ENCODE data around the gene TMEM135.
"Not testable (repeated sequence)": the region's sequence is repeated elsewhere in the genome, so short reads cannot be mapped to it uniquely, and the experiment has no call there.

TMEM135 gene

DNA sequence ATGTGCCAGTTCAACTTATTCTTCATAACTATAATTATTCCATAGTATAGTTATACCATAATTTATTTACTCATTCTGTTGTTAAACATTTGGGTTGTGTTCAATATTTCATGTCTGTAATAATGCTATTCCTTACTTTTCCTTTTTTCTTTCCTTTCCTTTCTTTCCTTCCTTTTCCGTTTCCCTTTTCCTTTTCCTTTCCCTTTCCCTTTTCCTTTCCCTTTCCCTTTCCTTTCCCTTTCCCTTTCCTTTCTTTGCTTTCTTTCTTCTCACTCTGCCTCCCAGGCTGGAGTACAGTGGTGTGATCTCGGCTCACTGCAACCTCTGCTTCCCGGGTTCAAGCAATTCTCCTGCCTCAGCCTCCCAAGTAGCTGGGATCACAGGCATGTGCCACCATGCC, 151.2 kb downstream of the TMEM135 start:
- not testable (repeated sequence) for H3K4me1 Mint-ChIP-seq (ENCODE audit: low read depth); H3K9me3 Mint-ChIP-seq; H3K27ac Mint-ChIP-seq; H3K27me3 Mint-ChIP-seq (ENCODE audit: low read depth); H3K4me3 Mint-ChIP-seq; H3K36me3 Mint-ChIP-seq (ENCODE audit: low read depth); DNase-seq (ENCODE audit: low spot score)

DNA sequence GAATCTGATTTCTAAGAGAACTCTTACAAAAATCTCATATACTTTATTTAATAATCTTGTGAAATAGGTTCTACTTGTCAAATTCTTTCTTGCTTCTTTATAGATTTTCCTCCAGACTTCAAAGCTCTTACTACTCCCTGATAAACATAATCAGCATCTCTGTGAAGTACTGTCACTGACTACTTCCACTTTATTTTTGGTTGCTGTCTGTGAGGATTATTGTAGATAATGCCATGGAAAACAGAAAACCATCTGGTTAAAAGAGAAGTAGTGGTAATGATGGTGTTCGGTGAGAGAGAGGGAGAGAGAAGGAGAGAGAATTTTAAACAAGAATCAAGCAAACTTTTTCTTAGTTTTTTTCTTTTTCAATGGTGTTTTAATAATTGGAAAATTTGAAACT, 152.3 kb downstream of the TMEM135 start:
- Mint-ChIP-seq H3K36me3 (ENCODE audit: low read depth) (no peaks in the 10 kb centered on the region), H3K27ac (no peak overlapping the region), H3K4me3 (no peak overlapping the region), H3K27me3 (ENCODE audit: low read depth) (no peaks in the 10 kb centered on the region), H3K4me1 (ENCODE audit: low read depth) (peaks cover 8% of the 10 kb centered on the region), H3K9me3 (no peaks in the 10 kb centered on the region)
- no peak for DNase-seq (ENCODE audit: low spot score)

DNA sequence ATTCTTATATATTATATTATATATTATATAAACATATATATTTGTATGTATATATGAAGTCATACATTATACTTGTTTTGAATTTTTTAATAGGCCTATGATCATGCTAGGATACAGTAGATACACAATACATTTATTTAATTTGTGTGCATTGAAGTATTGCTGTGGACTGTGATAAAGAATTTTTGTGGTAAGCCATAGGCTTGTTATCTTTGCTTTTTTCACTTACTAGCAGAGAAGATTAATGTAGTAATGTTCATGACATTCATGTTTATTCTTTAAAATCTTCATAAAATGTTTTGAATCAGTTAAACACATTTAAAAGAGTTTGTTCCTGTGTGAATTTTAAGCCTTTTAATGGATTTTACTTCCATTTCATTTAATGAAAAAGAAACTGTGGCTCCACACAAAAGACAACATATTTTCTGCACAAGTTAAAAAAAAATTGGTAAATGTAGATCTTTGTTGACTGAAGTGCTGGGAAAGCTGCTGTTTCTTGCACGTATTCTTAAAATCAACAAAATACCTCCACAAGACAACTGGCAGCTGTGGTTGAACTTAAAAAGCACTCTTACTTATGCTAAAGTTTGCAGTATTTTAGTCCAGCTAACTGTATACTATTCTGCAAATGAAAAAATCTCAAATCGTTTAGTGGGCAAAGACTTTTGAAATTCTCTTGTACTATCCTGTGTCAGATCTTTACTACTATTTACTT, 156.2 kb downstream of the TMEM135 start:
- no peak overlapping the region for H3K27ac Mint-ChIP-seq
- no peaks in the 10 kb centered on the region for H3K9me3 Mint-ChIP-seq
- no peaks in the 10 kb centered on the region for H3K27me3 Mint-ChIP-seq (ENCODE audit: low read depth)
- DNase-seq (ENCODE audit: low spot score) = no peak
- H3K4me3 Mint-ChIP-seq = no peak overlapping the region
- H3K4me1 Mint-ChIP-seq (ENCODE audit: low read depth) = peaks cover 4% of the 10 kb centered on the region
- no peaks in the 10 kb centered on the region for H3K36me3 Mint-ChIP-seq (ENCODE audit: low read depth)

DNA sequence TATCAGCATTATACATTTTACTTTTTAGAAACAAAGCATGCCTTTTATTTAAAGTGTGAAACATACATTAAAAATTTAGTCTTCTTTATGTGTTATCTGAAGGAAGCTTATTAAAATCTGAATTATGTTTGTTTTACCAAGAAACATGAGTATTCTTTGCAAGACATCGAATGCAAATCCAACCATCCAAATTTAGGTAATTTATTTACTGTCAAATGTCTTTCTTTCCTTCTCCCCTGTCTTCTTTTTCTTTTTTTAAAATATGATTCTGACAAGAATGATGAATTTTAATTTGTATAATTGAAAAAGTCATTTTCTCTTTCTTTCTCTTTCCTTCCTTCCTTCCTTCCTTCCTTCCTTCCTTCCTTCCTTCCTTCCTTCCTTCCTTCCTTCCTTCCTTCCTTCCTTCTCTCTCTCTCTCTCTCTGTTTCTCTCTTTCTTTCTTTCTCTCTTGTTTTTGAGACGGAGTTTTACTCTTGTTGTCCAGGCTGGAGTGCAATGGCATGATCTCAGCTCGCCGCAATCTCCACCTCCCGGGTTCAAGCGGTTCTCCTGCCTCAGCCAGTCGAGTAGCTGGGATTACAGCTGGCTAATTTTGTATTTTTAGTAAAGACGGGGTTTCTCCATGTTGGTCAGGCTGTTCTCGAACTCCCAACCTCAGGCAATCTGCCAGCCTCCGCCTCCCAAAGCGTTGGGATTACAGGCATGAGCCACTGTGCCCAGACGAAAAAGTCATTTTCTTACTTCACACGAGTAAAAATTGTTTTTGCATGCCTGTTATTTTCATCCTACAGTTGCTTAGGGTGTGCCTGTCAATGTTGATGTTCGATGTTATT, 157.5 kb downstream of the TMEM135 start:
- Mint-ChIP-seq H3K27me3 (ENCODE audit: low read depth) (no peaks in the 10 kb centered on the region), H3K4me1 (ENCODE audit: low read depth) (peaks cover 4% of the 10 kb centered on the region), H3K27ac (no peak overlapping the region), H3K36me3 (ENCODE audit: low read depth) (no peaks in the 10 kb centered on the region), H3K4me3 (no peak overlapping the region), H3K9me3 (no peaks in the 10 kb centered on the region)
- no peak for DNase-seq (ENCODE audit: low spot score)

DNA sequence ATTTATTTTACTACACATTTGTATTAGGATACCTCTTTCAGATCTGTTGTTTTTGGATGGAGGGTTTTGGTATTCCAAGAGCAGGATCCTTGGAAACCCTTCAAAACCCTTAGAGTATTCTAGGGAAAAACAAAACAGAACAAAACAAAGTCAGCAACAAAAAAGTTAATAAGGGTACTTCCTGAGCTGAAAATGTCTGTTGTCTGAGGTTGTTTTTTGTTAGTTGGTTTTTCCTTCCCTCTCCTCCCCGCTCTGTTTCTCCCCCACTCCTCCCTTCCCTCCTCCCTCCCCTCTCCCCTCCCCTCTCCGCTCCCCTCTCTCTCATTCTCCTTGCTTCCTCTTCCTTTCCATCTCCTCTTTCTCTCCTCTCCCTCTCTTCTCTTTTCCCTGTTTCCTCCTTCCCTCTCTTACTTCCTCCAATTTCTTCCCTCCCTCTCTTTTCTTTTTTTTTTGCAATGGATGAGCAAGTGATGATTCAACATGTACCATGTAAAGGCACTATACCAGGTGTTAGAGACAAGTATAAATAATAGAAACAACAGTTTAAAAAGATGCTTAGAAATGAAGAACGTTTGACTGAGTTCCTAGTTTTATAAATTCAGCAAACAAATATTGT, 160.6 kb downstream of the TMEM135 start:
- DNase-seq (ENCODE audit: low spot score) = no peak
- Mint-ChIP-seq H3K27me3 (ENCODE audit: low read depth) (no peaks in the 10 kb centered on the region), H3K4me3 (no peak overlapping the region), H3K27ac (no peak overlapping the region), H3K4me1 (ENCODE audit: low read depth) (no peaks in the 10 kb centered on the region), H3K9me3 (no peaks in the 10 kb centered on the region), H3K36me3 (ENCODE audit: low read depth) (no peaks in the 10 kb centered on the region)

DNA sequence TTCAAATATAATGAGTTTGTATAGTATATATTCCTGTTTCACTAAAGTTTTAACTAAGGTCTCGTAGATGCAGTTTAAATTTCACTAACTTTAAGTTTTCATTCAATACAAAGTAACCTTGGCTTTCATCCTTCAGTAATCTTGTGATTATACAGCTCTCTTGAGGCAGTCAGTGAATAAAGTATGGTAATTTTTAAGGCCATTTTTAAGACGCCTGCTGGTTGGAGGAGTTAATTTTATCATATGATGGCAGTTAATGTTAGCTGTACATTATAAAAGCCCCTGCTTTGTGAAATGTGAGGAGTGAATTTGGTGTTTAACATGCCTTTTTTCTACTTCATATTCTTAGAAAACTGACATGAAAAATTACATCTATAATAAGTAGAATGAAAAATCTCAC, 163.6 kb downstream of the TMEM135 start:
- no peaks in the 10 kb centered on the region for H3K9me3 Mint-ChIP-seq
- no peaks in the 10 kb centered on the region for H3K4me1 Mint-ChIP-seq (ENCODE audit: low read depth)
- H3K27ac Mint-ChIP-seq = no peak overlapping the region
- H3K36me3 Mint-ChIP-seq (ENCODE audit: low read depth) = peaks cover 2% of the 10 kb centered on the region
- H3K27me3 Mint-ChIP-seq (ENCODE audit: low read depth) = no peaks in the 10 kb centered on the region
- DNase-seq (ENCODE audit: low spot score) = no peak
- H3K4me3 Mint-ChIP-seq = no peak overlapping the region

DNA sequence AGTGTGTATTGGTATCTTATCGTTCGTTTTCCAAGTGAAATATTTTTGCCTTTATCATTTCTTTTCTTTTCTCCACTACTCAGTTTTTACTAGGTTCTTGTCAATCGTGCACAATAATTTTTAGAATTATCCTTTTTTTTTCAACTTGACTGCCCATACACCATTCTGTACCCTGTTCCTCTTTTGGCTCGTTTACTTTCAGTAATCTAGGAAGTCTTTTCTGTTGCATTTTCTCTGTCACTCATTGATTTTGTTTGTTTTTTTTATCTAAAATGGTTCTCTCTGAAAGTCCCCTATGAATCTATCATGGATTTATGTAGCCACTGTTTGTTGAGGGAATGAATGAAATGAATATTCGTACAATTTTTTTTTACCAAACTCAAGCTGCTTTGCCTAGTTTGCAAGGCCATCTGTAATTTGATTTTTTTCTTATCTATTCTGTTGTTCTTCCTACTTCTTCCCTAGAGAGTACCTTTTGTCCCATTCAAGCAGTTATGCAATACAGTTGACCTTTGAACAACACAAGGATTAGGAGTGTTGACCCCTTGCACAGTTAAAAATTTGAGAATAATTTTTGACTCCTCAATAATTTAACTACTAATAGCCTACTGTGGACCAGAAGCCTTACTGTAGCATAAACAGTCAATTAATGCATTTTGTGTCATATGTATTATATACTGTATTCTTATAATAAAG, 166.3 kb downstream of the TMEM135 start:
- Mint-ChIP-seq H3K27ac (no peak overlapping the region), H3K36me3 (ENCODE audit: low read depth) (peaks cover 8% of the 10 kb centered on the region), H3K27me3 (ENCODE audit: low read depth) (no peaks in the 10 kb centered on the region), H3K4me3 (no peak overlapping the region), H3K9me3 (peaks cover 7% of the 10 kb centered on the region), H3K4me1 (ENCODE audit: low read depth) (no peaks in the 10 kb centered on the region)
- no peak for DNase-seq (ENCODE audit: low spot score)

DNA sequence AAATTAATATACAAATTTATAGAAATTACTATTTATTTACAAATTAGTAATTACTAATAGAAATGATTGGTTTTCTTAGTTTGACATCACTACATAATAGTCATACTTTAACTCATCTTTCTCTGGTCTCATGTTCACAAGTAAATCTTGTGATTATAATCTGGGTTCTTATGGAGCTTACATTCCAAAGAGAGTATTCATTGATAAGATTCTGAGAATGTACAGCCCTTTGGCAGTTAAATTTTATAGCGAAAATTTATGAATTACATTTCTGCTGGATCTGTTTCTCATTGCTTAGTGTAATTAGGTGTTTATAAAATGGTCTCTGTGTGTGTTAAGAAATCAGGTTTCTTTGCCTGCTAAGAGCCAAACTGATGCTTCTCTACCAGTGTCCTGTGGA, 175.2 kb downstream of the TMEM135 start:
- H3K36me3 Mint-ChIP-seq (ENCODE audit: low read depth) = peaks cover 5% of the 10 kb centered on the region
- H3K27ac Mint-ChIP-seq = no peak overlapping the region
- H3K4me3 Mint-ChIP-seq = no peak overlapping the region
- H3K4me1 Mint-ChIP-seq (ENCODE audit: low read depth) = peaks cover 9% of the 10 kb centered on the region
- no peak for DNase-seq (ENCODE audit: low spot score)
- H3K27me3 Mint-ChIP-seq (ENCODE audit: low read depth) = no peaks in the 10 kb centered on the region
- H3K9me3 Mint-ChIP-seq = no peaks in the 10 kb centered on the region

DNA sequence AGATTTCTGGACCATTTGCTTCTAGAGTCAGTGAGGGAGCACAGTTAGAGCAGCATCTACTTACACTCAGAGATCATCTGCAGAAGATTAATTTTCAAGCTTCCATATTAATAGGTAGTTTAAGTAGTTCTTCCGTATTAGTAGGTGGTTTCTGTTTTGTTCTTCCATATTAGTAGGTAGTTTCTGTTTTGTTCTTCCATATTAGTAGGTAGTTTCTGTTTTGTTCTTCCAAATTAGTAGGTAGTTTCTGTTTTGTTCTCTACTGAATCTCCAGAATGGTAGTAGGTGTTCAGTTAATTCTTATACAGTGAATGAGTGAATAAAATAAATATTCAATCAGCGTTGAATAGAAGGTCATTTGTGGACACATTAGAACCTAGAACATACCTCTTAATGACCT, 175.7 kb downstream of the TMEM135 start:
- Mint-ChIP-seq H3K27ac (no peak overlapping the region), H3K36me3 (ENCODE audit: low read depth) (peaks cover 3% of the 10 kb centered on the region), H3K4me3 (no peak overlapping the region), H3K9me3 (no peaks in the 10 kb centered on the region), H3K27me3 (ENCODE audit: low read depth) (no peaks in the 10 kb centered on the region), H3K4me1 (ENCODE audit: low read depth) (peaks cover 9% of the 10 kb centered on the region)
- DNase-seq (ENCODE audit: low spot score) = no peak

DNA sequence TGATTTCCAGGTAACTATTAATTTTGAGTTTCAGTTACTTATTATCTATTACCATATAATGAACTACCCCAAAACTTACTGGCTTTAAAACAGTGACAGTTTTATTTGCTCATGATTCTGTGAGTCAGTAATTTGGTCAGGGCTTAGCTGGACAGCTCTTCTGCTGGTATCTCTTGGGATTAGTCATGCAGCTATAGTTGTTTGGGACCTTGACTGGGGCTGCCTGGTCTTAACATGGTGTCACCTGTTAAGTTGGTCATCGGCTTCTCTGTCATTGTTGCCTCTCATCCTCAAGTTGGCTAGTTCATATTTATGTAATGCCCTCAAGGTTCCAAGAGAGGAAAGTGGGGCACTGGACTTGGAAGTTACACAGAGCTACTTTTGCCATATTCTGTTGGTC, 177.5 kb downstream of the TMEM135 start:
- Mint-ChIP-seq H3K27me3 (ENCODE audit: low read depth) (no peaks in the 10 kb centered on the region), H3K9me3 (no peaks in the 10 kb centered on the region), H3K27ac (no peak overlapping the region), H3K4me1 (ENCODE audit: low read depth) (peaks cover 12% of the 10 kb centered on the region), H3K36me3 (ENCODE audit: low read depth) (no peaks in the 10 kb centered on the region), H3K4me3 (no peak overlapping the region)
- DNase-seq (ENCODE audit: low spot score) = no peak

DNA sequence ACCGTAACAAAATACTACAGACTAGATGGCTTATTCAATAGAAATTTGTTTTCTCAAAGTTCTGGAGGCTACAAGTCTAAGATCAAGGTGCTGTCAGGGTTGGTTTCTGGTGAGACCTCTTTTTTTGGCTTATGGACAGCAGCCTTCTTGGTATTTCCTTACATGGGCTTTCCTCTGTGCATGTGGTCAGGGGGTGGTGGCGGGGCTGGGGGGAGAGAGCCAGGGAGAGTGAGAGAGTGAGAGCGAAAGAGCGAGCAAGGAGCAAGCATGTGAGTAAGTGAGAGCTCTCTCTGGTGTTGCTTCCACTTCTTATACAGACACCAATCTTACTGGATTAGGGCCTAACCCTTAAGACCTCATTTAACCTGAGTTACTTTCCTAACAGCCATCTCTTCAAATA, 181.5 kb downstream of the TMEM135 start:
- H3K9me3 Mint-ChIP-seq = no peaks in the 10 kb centered on the region
- no peak for DNase-seq (ENCODE audit: low spot score)
- H3K36me3 Mint-ChIP-seq (ENCODE audit: low read depth) = no peaks in the 10 kb centered on the region
- peaks cover 5% of the 10 kb centered on the region for H3K4me1 Mint-ChIP-seq (ENCODE audit: low read depth)
- no peak overlapping the region for H3K27ac Mint-ChIP-seq
- H3K27me3 Mint-ChIP-seq (ENCODE audit: low read depth) = no peaks in the 10 kb centered on the region
- H3K4me3 Mint-ChIP-seq = no peak overlapping the region

DNA sequence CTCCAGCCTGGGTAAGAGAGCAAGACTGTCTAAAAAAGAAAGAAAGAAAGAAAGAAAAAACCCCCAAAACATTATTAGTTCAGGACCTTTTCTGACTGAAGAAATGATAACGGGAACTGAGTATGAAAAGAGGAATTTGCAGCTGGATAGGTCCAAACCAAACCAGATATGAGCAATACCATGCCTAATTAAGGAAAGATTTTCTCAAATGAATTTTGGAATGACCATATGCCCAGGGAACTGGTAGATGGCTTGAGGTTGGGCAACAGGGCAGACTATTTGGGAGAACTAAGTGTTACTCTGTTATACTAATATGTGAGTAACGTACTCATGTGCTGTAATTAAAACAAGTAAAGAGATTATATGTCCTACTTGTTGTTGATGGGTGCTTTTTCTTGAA, 186.1 kb downstream of the TMEM135 start:
- no peaks in the 10 kb centered on the region for H3K27me3 Mint-ChIP-seq (ENCODE audit: low read depth)
- no peak overlapping the region for H3K27ac Mint-ChIP-seq
- no peak for DNase-seq (ENCODE audit: low spot score)
- H3K4me3 Mint-ChIP-seq = no peak overlapping the region
- no peaks in the 10 kb centered on the region for H3K36me3 Mint-ChIP-seq (ENCODE audit: low read depth)
- no peaks in the 10 kb centered on the region for H3K9me3 Mint-ChIP-seq
- peaks cover 3% of the 10 kb centered on the region for H3K4me1 Mint-ChIP-seq (ENCODE audit: low read depth)

DNA sequence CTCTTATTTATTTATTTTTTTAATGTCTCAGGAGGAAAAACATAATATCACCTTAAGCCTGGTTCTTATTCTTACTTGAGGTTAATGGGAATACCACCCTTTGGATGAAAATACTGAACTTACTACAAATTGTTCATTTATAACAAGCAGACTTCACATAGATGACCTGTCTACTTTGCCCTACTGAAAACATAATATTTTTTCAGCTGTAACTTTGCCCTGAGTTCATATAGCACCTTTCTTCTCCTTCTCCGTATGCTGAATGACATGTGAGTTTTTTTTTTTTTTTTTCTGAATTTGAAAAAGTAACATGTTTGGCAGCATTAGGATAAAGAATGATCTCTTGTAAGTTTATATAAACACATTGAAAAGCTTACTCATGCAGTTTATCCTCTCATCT, 186.8 kb downstream of the TMEM135 start:
- Mint-ChIP-seq H3K4me3 (no peak overlapping the region), H3K9me3 (no peaks in the 10 kb centered on the region), H3K4me1 (ENCODE audit: low read depth) (peaks cover under 1% of the 10 kb centered on the region), H3K27me3 (ENCODE audit: low read depth) (no peaks in the 10 kb centered on the region), H3K36me3 (ENCODE audit: low read depth) (no peaks in the 10 kb centered on the region), H3K27ac (no peak overlapping the region)
- no peak for DNase-seq (ENCODE audit: low spot score)

DNA sequence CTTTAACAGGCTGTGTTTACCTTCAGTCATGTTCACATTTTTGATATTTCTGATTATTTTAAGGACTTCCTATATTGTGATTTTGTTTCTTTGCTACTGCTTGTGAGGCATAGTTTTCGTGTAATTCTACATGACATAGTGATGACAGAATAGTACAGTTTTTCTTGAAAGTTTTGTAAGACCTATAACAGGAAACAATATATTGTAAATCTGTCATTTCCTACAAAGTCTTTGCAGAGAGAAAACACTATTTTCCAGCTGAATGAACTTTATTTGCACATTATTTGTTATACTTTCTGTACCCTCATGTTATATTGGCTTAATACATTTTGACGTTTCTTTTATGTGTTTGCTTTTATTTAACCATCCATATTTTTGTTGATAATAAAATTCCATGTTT, 191.1 kb downstream of the TMEM135 start:
- no peak overlapping the region for H3K27ac Mint-ChIP-seq
- H3K27me3 Mint-ChIP-seq (ENCODE audit: low read depth) = no peaks in the 10 kb centered on the region
- H3K9me3 Mint-ChIP-seq = peaks cover 26% of the 10 kb centered on the region
- peaks cover 7% of the 10 kb centered on the region for H3K36me3 Mint-ChIP-seq (ENCODE audit: low read depth)
- H3K4me1 Mint-ChIP-seq (ENCODE audit: low read depth) = no peaks in the 10 kb centered on the region
- H3K4me3 Mint-ChIP-seq = no peak overlapping the region
- no peak for DNase-seq (ENCODE audit: low spot score)

All from T-helper 2 cell treated with Interferon-gamma antibody and Interleukin-4, amounts not matched to agents 5 μg/mL and 100 μg/mL, for 36 hours (primary cell).